HepG2 (cell line): Measurements from ENCODE around the gene TXNRD1. TPM values are rescaled to one million over a fixed set of nuclear protein-coding genes. Genes with fewer than 3 reads are reported as not detected.

Experiments used
- ATAC-seq: fragments of 200-7000 bp; cut with Tn5 transposase; 3 replicates; pipeline ENCODE4 v1.9.1; 2020; ENCODE audit warnings: mild to moderate bottlenecking, moderate library complexity
- BruUV-seq: library from RNA; stranded (reverse); fragments of 400-500 nt; replicated peaks from 2 replicates; lab custom pipeline; 2021; lab: Mats Ljungman, UMichigan
- CTCF ChIA-PET: fragments of 300-600 bp; formaldehyde crosslinking; extraction: SDS; loops from one replicate; lab custom pipeline; 2021; ENCODE audit warnings: low total read pairs, inconsistent platforms, low intra/inter-chr PET ratio; lab: Yijun Ruan, JAX
- POLR2A ChIA-PET: fragments of 350-600 bp; sonication (Branson Sonifier 250); formaldehyde crosslinking; loops from one replicate; lab custom pipeline; 2020; ENCODE audit warnings: antibody characterized with exemption, inconsistent platforms; lab: Yijun Ruan, JAX
- DNase-seq: peaks from one replicate; pipeline ENCODE4 v3.0.0-alpha.2; 2015; ENCODE audit warnings: low spot score
- FAIRE-seq: peaks from 3 replicates; lab custom pipeline; 2011; peaks lifted over from hg19 to GRCh38; lab: Jason Lieb, UNC
- H2AFZ ChIP-seq: one replicate; pipeline ENCODE4 v1.6.1; 2011; ENCODE audit warnings: low read length, inconsistent platforms
- H3K27ac ChIP-seq: fragments of 300-600 bp; 3 replicates; pipeline ENCODE4 v1.8.0; 2011; ENCODE audit warnings: mixed run types, mild to moderate bottlenecking, mixed read lengths, low read length, inconsistent platforms; ENCODE audit not compliant: insufficient read depth; ENCODE audit errors: extremely low read length
- H3K27me3 ChIP-seq, 2 experiments: fragments of 200-600 bp in 1 of 2; 2 replicates in 1 of 2; 3 replicates in 1 of 2; pipeline versions ENCODE4 v1.6.0 to v1.8.0; 2011; ENCODE audit warnings: low read length in 2 of 2, mild to moderate bottlenecking in 2 of 2, moderate library complexity in 2 of 2, inconsistent platforms in 1 of 2; ENCODE audit not compliant: insufficient read depth in 2 of 2, control insufficient read depth in 1 of 2
- H3K36me3 ChIP-seq, 2 experiments: fragments of 200-600 bp in 1 of 2; replicated peaks in 1 of 2; 2 replicates in 1 of 2; 3 replicates in 1 of 2; pipeline versions ENCODE4 v1.5.1 to v1.8.0; 2011; ENCODE audit warnings: low read length in 2 of 2, inconsistent platforms in 1 of 2; ENCODE audit not compliant: insufficient read depth in 2 of 2, control insufficient read depth in 1 of 2
- H3K4me1 ChIP-seq: 2 replicates; pipeline ENCODE4 v1.5.1; 2012; ENCODE audit warnings: low read length, inconsistent platforms; ENCODE audit not compliant: insufficient read depth
- H3K4me2 ChIP-seq: 2 replicates; pipeline ENCODE4 v1.6.0; 2011; ENCODE audit warnings: low read depth, low read length, inconsistent platforms
- H3K4me3 ChIP-seq, 3 experiments: fragments of 200-600 bp in 1 of 3; sonication (generic), shearing (Covaris generic) in 1 of 3; replicated peaks in 1 of 3; 2 replicates each; pipeline ENCODE4 v1.5.1; 2011 to 2016; ENCODE audit warnings: low read length in 3 of 3, inconsistent platforms in 2 of 3, low read depth in 2 of 3, mild to moderate bottlenecking in 2 of 3, control low read depth in 1 of 3, mixed read lengths in 1 of 3; ENCODE audit not compliant: insufficient read depth in 1 of 3
- H3K79me2 ChIP-seq: one replicate; pipeline ENCODE4 v1.6.1; 2011; ENCODE audit warnings: low read length, inconsistent platforms; ENCODE audit not compliant: insufficient read depth
- H3K9ac ChIP-seq: 2 replicates; pipeline ENCODE4 v1.6.0; 2011; ENCODE audit warnings: mild to moderate bottlenecking, low read depth, low read length, inconsistent platforms; ENCODE audit not compliant: insufficient read depth
- H3K9me3 ChIP-seq: 2 replicates; pipeline ENCODE4 v1.5.1; 2012; ENCODE audit warnings: mild to moderate bottlenecking, low read length
- H4K20me1 ChIP-seq: 2 replicates; pipeline ENCODE4 v1.6.0; 2011; ENCODE audit warnings: inconsistent platforms, mild to moderate bottlenecking, low read length, moderate library complexity; ENCODE audit not compliant: insufficient read depth
- BRCA1 ChIP-seq: sonication (generic); formaldehyde crosslinking; IDR thresholded peaks from 2 replicates; pipeline ENCODE4 v1.4.0; 2020; ENCODE audit warnings: missing genetic modification reagents
- CEBPB ChIP-seq: IDR thresholded peaks from 2 replicates; pipeline ENCODE4 v1.6.1; 2011; ENCODE audit warnings: low read depth, low read length, improper control_type of control experiment, borderline replicate concordance
- CREB1 ChIP-seq, 2 experiments: fragments of 450-650 bp in 1 of 2; IDR thresholded peaks; 2 replicates each; pipeline ENCODE4 v1.6.1; 2016 to 2017; ENCODE audit warnings: control low read depth in 1 of 2, mild to moderate bottlenecking in 1 of 2, missing compliant biosample characterization in 1 of 2, missing genetic modification characterization in 1 of 2
- ERF ChIP-seq: IDR thresholded peaks from 2 replicates; pipeline ENCODE4 v1.6.1; 2018; ENCODE audit warnings: missing biosample characterization, missing genetic modification reagents
- MXI1 ChIP-seq: IDR thresholded peaks from 3 replicates; pipeline ENCODE4 v1.6.1; 2012; ENCODE audit warnings: low read depth, low read length, inconsistent platforms, borderline replicate concordance
- ZNF264 ChIP-seq: sonication (generic); formaldehyde crosslinking; IDR thresholded peaks from 2 replicates; pipeline ENCODE4 v1.4.0; 2020; ENCODE audit warnings: missing genetic modification reagents
- ZNF326 ChIP-seq: sonication (generic); formaldehyde crosslinking; IDR thresholded peaks from 2 replicates; pipeline ENCODE4 v1.4.0; 2020; ENCODE audit warnings: missing genetic modification reagents, borderline replicate concordance
- WGBS: methylation state at CpG from one replicate; pipeline ENCODE4 v1.1.6; 2017; ENCODE audit warnings: low lambda C conversion rate; 5-methylcytosine and 5-hydroxymethylcytosine counted together
- in situ Hi-C: cut with HindIII; loops from 2 replicates; pipeline ENCODE4 v1.10.0; 2017; ENCODE audit warnings: low pct_unique_long_range_greater_than_20kb; ENCODE audit not compliant: extremely low pct_ligation_motif_present
- intact Hi-C: fragments of 100-400 bp; cut with micrococcal nuclease; formaldehyde crosslinking; loops from one replicate; pipeline ENCODE4 v1.10.0; 2022; ENCODE audit not compliant: unreplicated experiment
- polyA plus RNA-seq, 8 experiments: library from polyadenylated mRNA; depleted of rRNA in 3 of 8; stranded (reverse) in 7 of 8; unstranded in 1 of 8; fragments of >200 nt; fragmentation: Illumina TruSeq in 4 of 8; extraction: Trizol in 4 of 8; gene quantifications; 2 replicates each; pipeline versions ENCODE4 v1.2.1 to v1.2.3, GENCODE V29; 2011 to 2016; ENCODE audit warnings: low read depth in 4 of 8, missing spikeins in 1 of 8, mixed read lengths in 1 of 8; ENCODE audit not compliant: insufficient read depth in 1 of 8
- total RNA-seq, 5 experiments: library from RNA; depleted of rRNA; stranded (reverse); fragments of >200 nt; fragmentation: Illumina TruSeq; extraction: Trizol; gene quantifications; 2 replicates each; pipeline ENCODE4 v1.2.3, GENCODE V29; 2016; ENCODE audit warnings: low read depth in 1 of 5

Gene TXNRD1
- total and polyA plus RNA-seq, 2 of the 13 experiments (the other 11 are each of a cell fraction or from before 2014, with no cell fraction given), result 54.0 to 190 TPM

DNA sequence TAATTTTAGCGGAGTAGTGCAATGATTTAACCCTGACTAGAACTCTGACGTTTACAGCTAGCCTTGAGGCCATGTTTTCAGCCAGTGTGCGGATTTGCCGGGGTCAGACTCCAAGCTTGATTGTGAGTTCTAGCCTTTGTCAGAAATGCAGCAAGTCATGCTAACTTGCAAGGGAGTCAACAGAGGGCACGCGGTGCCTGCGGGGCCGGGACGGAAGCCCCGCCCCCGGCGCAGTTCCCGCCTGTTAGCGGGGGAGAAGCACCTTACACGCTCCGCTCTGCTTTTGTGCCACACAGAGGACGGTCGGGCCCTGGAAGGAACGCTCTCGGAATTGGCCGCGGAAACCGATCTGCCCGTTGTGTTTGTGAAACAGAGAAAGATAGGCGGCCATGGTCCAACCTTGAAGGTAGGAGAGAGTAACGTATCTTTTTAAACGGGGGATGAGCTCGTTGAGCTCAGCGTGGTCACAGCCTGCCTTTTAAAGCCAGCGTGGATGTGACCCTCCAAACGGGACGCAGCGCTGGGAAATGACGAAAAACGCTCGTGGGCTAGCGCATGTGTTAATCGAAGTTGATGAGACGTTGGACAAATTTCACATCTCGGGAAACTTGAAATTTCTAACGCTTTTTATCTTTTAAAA, 73.2 kb downstream of the TXNRD1 start (continued):
- TF ChIP-seq ZNF264 (CRISPR knock-in tag) (peak; percentile 67; the same call in 1 of the 2 replicates), BRCA1 (CRISPR knock-in tag) (peak; percentile 30; the same call in 1 of the 2 replicates), ERF (CRISPR knock-in tag) (peak; percentile 92), MXI1 (peak; percentile 95; the same call in 2 of the 3 replicates), ZNF326 (CRISPR knock-in tag) (no peak)

DNA sequence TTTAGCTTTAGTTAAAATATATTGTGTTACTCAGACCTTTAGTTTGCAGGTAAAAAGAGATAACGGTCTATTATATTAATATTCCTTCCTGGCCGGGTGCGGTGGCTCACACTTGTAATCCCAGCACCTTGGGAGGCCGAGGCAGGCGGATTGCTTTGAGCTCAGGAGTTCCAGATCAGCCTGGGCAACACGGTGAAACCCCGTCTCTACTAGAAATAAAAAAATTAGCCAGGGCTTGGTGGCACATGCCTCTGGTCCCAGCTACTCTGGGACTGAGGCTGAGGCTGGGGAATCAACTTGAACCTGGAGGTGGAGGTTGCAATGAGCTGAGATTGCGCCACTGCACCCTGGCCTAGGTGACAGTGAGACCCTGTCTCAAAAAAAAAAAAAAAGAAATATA, 74.7 kb downstream of the TXNRD1 start:
- Histone ChIP-seq H3K27me3 (no peaks in the 10 kb centered on the region; a peak in 1 of 5 replicates), H3K4me1 (peaks cover 52% of the 10 kb centered on the region), H3K36me3 (peaks cover 0 to 25% of the 10 kb centered on the region in 2 experiments), H3K79me2 (peaks cover 77% of the 10 kb centered on the region), H4K20me1 (peaks cover 51% of the 10 kb centered on the region), H3K4me2 (peak overlapping the region; percentile 100), H3K4me3 (0 out of 6 replicates have a peak overlapping the region, but pooled peaks of 1 of the 3 experiments have one; percentile 91), H3K27ac (no peak overlapping the region), H3K9me3 (no peaks in the 10 kb centered on the region), H2AFZ (no peak overlapping the region), H3K9ac (no peak overlapping the region)
- FAIRE-seq (no peak), DNase-seq (no peak), ATAC-seq (no peak)
- in situ Hi-C loops, result no loop called here
- WGBS, result 83% methylated on average over 8 of the region's 8 CpGs
- ChIA-PET POLR2A (no interaction called here), CTCF (no interaction called here)
- no TSS peak for BruUV-seq
- TF ChIP-seq CREB1 (IDR thresholded peaks at IDR 0.05), result no peak
- no peak for TF ChIP-seq CREB1 (CRISPR knock-in tag; IDR thresholded peaks at IDR 0.05)
- TF ChIP-seq CEBPB, result peak; percentile 39; the same call in 1 of the 2 replicates
- intact Hi-C loops, result no loop called here
